A549 (cell line): ENCODE results near the gene CD40LG.

Experiments used
- CTCF ChIP-seq: fragments of >200 bp; sonication (Bioruptor Twin); formaldehyde crosslinking; IDR thresholded peaks from 3 replicates; pipeline ENCODE4 v1.5.1; 2016
- JUN ChIP-seq, 2 experiments: fragments of >200 bp; sonication (Bioruptor Twin); formaldehyde crosslinking; IDR thresholded peaks; 2 replicates in 1 of 2; 3 replicates in 1 of 2; pipeline ENCODE4 v1.6.1; 2016 to 2017
- POLR2A ChIP-seq: IDR thresholded peaks from 2 replicates; pipeline ENCODE4 v1.6.1; 2012; ENCODE audit warnings: mild to moderate bottlenecking, low read length

GRCh38 chrX:136667446-136668168, 19.6 kb downstream of the CD40LG start:
- TF ChIP-seq POLR2A = no peak
- TF ChIP-seq CTCF = no peak
- no peak for TF ChIP-seq JUN (IDR thresholded peaks at IDR 0.05)
